Measurements from ENCODE around the gene AURKAIP1.
A peak's percentile ranks its signal among the peaks of the same experiment; 100 is the strongest.
"Not testable (repeated sequence)": the region's sequence is repeated elsewhere in the genome, so short reads cannot be mapped to it uniquely, and the experiment has no call there.

The AURKAIP1 gene

GRCh38 chr1:1418464-1419362 is 43.7 kb upstream of the AURKAIP1 start:
- H3K4me3 ChIP-seq (ENCODE audit: low read length): no peak overlapping the region
- H3K36me3 ChIP-seq (ENCODE audit: insufficient read depth, low read length): no peaks in the 10 kb centered on the region
- H3K4me1 ChIP-seq (ENCODE audit: insufficient read depth, low read length): peaks cover 20% of the 10 kb centered on the region
- WGBS: 94% methylated on average over 26 of the region's 26 CpGs
- no peak overlapping the region for H3K9ac ChIP-seq (ENCODE audit: low read depth, low read length)
- H3K9me3 ChIP-seq (ENCODE audit: insufficient read depth, low read depth, low read length): no peaks in the 10 kb centered on the region
- no peaks in the 10 kb centered on the region for H3K27me3 ChIP-seq (ENCODE audit: insufficient read depth, low read length)
- H3K27ac ChIP-seq (ENCODE audit: low read depth, low read length): no peak overlapping the region

- H3K9ac ChIP-seq (ENCODE audit: low read depth, low read length); H3K27ac ChIP-seq (ENCODE audit: low read depth, low read length); H3K9me3 ChIP-seq (ENCODE audit: insufficient read depth, low read depth, low read length); H3K36me3 ChIP-seq (ENCODE audit: insufficient read depth, low read length); H3K27me3 ChIP-seq (ENCODE audit: insufficient read depth, low read length); H3K4me3 ChIP-seq (ENCODE audit: low read length): not testable (repeated sequence)
- 88% methylated on average over 25 of the region's 25 CpGs for WGBS
- peaks cover 17% of the 10 kb centered on the region for H3K4me1 ChIP-seq (ENCODE audit: insufficient read depth, low read length)
Observed at GRCh38 chr1:1417825-1418463, 42.9 kb upstream of the AURKAIP1 start.

- not testable (repeated sequence) for H3K9ac ChIP-seq (ENCODE audit: low read depth, low read length); H3K27ac ChIP-seq (ENCODE audit: low read depth, low read length); H3K4me3 ChIP-seq (ENCODE audit: low read length); H3K27me3 ChIP-seq (ENCODE audit: insufficient read depth, low read length); H3K36me3 ChIP-seq (ENCODE audit: insufficient read depth, low read length); H3K9me3 ChIP-seq (ENCODE audit: insufficient read depth, low read depth, low read length)
- H3K4me1 ChIP-seq (ENCODE audit: insufficient read depth, low read length): peaks cover 12% of the 10 kb centered on the region
- 77% methylated on average over 5 of the region's 5 CpGs for WGBS
Observed at GRCh38 chr1:1417396-1417795, 42.4 kb upstream of the AURKAIP1 start.

GRCh38 chr1:1415751-1416150 is 40.7 kb upstream of the AURKAIP1 start:
- H3K4me3 ChIP-seq (ENCODE audit: low read length): no peak overlapping the region
- no peaks in the 10 kb centered on the region for H3K36me3 ChIP-seq (ENCODE audit: insufficient read depth, low read length)
- peaks cover 5% of the 10 kb centered on the region; the same call in 1 of the 2 replicates for H3K9me3 ChIP-seq (ENCODE audit: insufficient read depth, low read depth, low read length)
- H3K9ac ChIP-seq (ENCODE audit: low read depth, low read length): no peak overlapping the region
- peaks cover 8% of the 10 kb centered on the region; the same call in 1 of the 2 replicates for H3K4me1 ChIP-seq (ENCODE audit: insufficient read depth, low read length)
- no peaks in the 10 kb centered on the region for H3K27me3 ChIP-seq (ENCODE audit: insufficient read depth, low read length)
- WGBS: 82% methylated on average over 13 of the region's 13 CpGs
- no peak overlapping the region for H3K27ac ChIP-seq (ENCODE audit: low read depth, low read length)

- not testable (repeated sequence) for H3K4me3 ChIP-seq (ENCODE audit: low read length); H3K27ac ChIP-seq (ENCODE audit: low read depth, low read length); H3K27me3 ChIP-seq (ENCODE audit: insufficient read depth, low read length); H3K36me3 ChIP-seq (ENCODE audit: insufficient read depth, low read length); H3K9ac ChIP-seq (ENCODE audit: low read depth, low read length); H3K9me3 ChIP-seq (ENCODE audit: insufficient read depth, low read depth, low read length)
- 96% methylated on average over 10 of the region's 11 CpGs for WGBS
- peaks cover 25% of the 10 kb centered on the region for H3K4me1 ChIP-seq (ENCODE audit: insufficient read depth, low read length)
Observed at GRCh38 chr1:1412311-1412902, 37.4 kb upstream of the AURKAIP1 start.

- Histone ChIP-seq H3K36me3 (ENCODE audit: insufficient read depth, low read length) (peaks cover 7% of the 10 kb centered on the region), H3K4me3 (ENCODE audit: low read length) (no peak overlapping the region), H3K4me1 (ENCODE audit: insufficient read depth, low read length) (peaks cover 25% of the 10 kb centered on the region), H3K9me3 (ENCODE audit: insufficient read depth, low read depth, low read length) (peaks cover 5% of the 10 kb centered on the region; the same call in 1 of the 2 replicates), H3K27ac (ENCODE audit: low read depth, low read length) (peak overlapping the region; percentile 41; the same call in 1 of the 2 replicates), H3K9ac (ENCODE audit: low read depth, low read length) (no peak overlapping the region), H3K27me3 (ENCODE audit: insufficient read depth, low read length) (no peaks in the 10 kb centered on the region)
- 92% methylated on average over 13 of the region's 13 CpGs for WGBS
Observed at GRCh38 chr1:1411626-1412025, 36.6 kb upstream of the AURKAIP1 start.

- not testable (repeated sequence) for H3K9me3 ChIP-seq (ENCODE audit: insufficient read depth, low read depth, low read length); H3K27me3 ChIP-seq (ENCODE audit: insufficient read depth, low read length)
- Histone ChIP-seq H3K9ac (ENCODE audit: low read depth, low read length) (peak overlapping the region; percentile 80), H3K4me1 (ENCODE audit: insufficient read depth, low read length) (peaks cover 22% of the 10 kb centered on the region), H3K36me3 (ENCODE audit: insufficient read depth, low read length) (peaks cover 17% of the 10 kb centered on the region), H3K27ac (ENCODE audit: low read depth, low read length) (peak overlapping the region; percentile 98), H3K4me3 (ENCODE audit: low read length) (peak overlapping the region; percentile 27; the same call in 1 of the 2 replicates)
- 13% methylated on average over 6 of the region's 8 CpGs for WGBS
Observed at GRCh38 chr1:1410238-1410637, 35.2 kb upstream of the AURKAIP1 start.

GRCh38 chr1:1407636-1408318 is 32.8 kb upstream of the AURKAIP1 start:
- peaks cover 38% of the 10 kb centered on the region for H3K36me3 ChIP-seq (ENCODE audit: insufficient read depth, low read length)
- no peaks in the 10 kb centered on the region for H3K27me3 ChIP-seq (ENCODE audit: insufficient read depth, low read length)
- WGBS: 8% methylated on average over 41 of the region's 41 CpGs
- peak overlapping the region; percentile 98 for H3K27ac ChIP-seq (ENCODE audit: low read depth, low read length)
- peaks cover 5% of the 10 kb centered on the region; the same call in 1 of the 2 replicates for H3K9me3 ChIP-seq (ENCODE audit: insufficient read depth, low read depth, low read length)
- peaks cover 22% of the 10 kb centered on the region for H3K4me1 ChIP-seq (ENCODE audit: insufficient read depth, low read length)
- peak overlapping the region; percentile 97 for H3K9ac ChIP-seq (ENCODE audit: low read depth, low read length)
- peak overlapping the region; percentile 96 for H3K4me3 ChIP-seq (ENCODE audit: low read length)

GRCh38 chr1:1406821-1407635 is 32.0 kb upstream of the AURKAIP1 start, which contains the start of gene MRPL20:
Gene MRPL20, minus strand, starts transcription at chr1:1407293. Its CDS starts 76 bp downstream, at chr1:1407217.
- peak within 1 kb of the TSS; percentile 97 for H3K9ac ChIP-seq (ENCODE audit: low read depth, low read length)
- peak within 1 kb of the TSS; percentile 96 for H3K4me3 ChIP-seq (ENCODE audit: low read length)
- peaks cover 46% of the 10 kb centered on the region for H3K36me3 ChIP-seq (ENCODE audit: insufficient read depth, low read length)
- H3K27ac ChIP-seq (ENCODE audit: low read depth, low read length): peak within 1 kb of the TSS; percentile 98
- no peaks in the 10 kb centered on the region for H3K27me3 ChIP-seq (ENCODE audit: insufficient read depth, low read length)
- peaks cover 22% of the 10 kb centered on the region for H3K4me1 ChIP-seq (ENCODE audit: insufficient read depth, low read length)
- peaks cover under 1% of the 10 kb centered on the region; the same call in 1 of the 2 replicates for H3K9me3 ChIP-seq (ENCODE audit: insufficient read depth, low read depth, low read length)
- WGBS: under 1% methylated on average over 98 of the region's 98 CpGs

All from HUES64 (cell line).